KBM-7 (cell line): ENCODE data around the gene RBM12.
"Not testable (repeated sequence)": the region's sequence is repeated elsewhere in the genome, so short reads cannot be mapped to it uniquely, and the experiment has no call there.

Experiments used
- DNase-seq: peaks from one replicate; pipeline ENCODE4 v3.0.0-alpha.2; 2015
- in situ Hi-C: fragments of 300-500 bp; cut with MboI; formaldehyde crosslinking; loops from 2 replicates; pipeline ENCODE4 v1.14.3; 2020; ENCODE audit warnings: low sequenced_read_pairs, low pct_unique_long_range_greater_than_20kb, mixed read lengths

RBM12 gene

DNA sequence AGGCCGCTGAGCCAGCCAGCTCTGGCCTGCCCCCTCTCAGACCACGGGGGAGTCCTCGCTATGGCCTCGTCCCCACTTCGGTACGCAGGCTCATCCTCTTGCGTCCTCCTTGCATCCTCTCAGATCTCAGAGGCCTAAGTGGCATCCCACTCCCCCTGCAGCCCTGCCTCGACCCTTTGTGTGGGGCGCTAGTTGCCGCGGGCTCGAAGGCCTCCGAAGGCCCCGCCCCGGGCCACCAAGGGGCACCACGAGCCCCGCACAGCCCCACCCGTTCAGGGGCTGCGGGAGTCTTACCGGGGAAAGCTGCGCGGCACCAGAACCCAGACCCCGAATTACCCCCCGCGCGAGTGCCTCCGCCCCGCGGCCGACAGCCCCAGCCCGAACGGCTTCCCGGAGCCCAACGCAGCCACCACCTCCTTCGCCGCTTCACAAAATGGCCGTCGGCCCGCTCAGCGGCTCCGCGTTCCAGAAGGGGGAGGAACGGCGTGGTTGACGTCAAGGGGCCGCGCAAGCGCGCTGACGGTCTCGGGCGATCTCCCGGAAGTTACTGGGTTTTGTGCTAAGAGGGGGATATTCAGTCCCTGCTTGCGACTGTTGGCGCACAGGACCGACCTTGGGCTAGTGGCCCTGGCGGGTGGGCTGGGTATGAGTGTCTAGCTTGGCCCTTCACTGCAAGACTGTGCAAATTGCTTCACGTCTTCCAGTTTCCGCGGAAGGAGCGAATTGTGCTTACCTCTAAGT, at the start of gene RBM12, which contains the start of gene CPNE1:
TSS of gene RBM12 (minus strand) at position 435 of the 741 bp plus-strand sequence. CDS start 9,578 bp downstream, outside the sequence.
TSS of gene CPNE1 (minus strand) at position 435 of the 741 bp plus-strand sequence. CDS start 31,977 bp downstream, outside the sequence.
- DNase-seq, result peak; percentile 94
- in situ Hi-C loops, result no loop called here

DNA sequence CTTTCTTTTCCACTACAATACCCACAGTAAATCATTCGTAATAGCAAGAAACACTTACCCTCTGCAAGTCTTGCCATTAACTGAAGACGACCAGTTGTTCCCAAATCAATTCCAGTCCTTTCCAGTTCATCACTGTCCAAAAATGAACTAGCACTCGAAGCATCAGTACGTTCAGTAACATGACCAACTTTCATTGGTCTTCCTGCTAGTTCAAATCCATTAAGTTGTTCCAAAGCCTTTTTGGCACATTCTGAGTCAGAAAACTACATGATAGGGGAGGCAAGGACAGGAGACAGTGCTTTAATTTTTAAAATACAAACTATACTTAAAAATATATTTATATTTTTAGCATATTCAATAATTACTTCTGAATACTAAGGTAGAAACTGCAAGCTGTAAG, 49.4 kb upstream of the RBM12 start:
- in situ Hi-C loops, result no loop called here
- no peak for DNase-seq

- in situ Hi-C loops, DNase-seq: not testable (repeated sequence)
Measured at GRCh38 chr20:35713120-35713519, 48.4 kb upstream of the RBM12 start.

- DNase-seq, result no peak
- in situ Hi-C loops, result no loop called here
Measured at GRCh38 chr20:35711588-35712209, 47.0 kb upstream of the RBM12 start.

- in situ Hi-C loops, result no loop called here
- DNase-seq, result no peak
Measured at GRCh38 chr20:35710884-35711587, 46.3 kb upstream of the RBM12 start.

DNA sequence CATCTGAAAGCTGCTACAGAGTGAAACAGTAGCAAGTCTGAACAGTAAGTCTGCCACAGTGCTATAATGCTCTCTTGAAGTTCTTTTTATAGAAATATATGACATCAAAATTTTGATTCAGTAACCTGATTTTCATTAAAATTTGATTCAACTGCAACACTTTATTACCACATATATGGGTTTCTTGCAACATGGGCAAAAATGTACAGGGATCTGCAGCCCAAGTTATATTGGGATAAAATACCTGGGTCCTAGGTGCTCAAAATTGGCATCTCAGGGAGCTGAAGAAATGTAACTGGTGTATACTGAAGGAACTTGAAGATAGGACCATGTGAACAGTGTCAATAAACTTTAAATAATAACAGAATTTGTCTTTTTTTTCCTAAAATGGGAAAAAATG, 45.3 kb upstream of the RBM12 start:
- no peak for DNase-seq
- in situ Hi-C loops, result no loop called here

- in situ Hi-C loops, result no loop called here
- no peak for DNase-seq
Measured at GRCh38 chr20:35709259-35709658, 44.6 kb upstream of the RBM12 start.

DNA sequence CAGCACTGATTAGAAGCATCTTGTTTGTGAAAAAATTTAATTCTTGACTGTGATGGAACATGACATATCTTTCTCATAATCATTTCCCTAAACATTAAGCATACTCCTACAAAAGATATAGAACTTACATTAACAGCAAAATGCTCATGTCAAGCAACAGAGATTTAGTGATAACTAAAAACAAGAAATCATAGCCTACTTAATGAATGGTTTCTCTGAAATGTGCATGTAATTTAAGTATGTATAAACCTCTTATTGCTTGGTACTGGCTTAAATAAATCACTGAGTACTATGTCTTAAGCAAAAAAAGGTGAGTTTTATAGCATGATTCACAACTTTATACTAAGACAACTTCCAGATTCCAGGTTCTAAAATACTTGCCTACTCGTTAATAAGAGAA, 43.8 kb upstream of the RBM12 start:
- in situ Hi-C loops, result no loop called here
- no peak for DNase-seq

GRCh38 chr20:35706591-35707529, 42.2 kb upstream of the RBM12 start:
- in situ Hi-C loops, DNase-seq: not testable (repeated sequence)

DNA sequence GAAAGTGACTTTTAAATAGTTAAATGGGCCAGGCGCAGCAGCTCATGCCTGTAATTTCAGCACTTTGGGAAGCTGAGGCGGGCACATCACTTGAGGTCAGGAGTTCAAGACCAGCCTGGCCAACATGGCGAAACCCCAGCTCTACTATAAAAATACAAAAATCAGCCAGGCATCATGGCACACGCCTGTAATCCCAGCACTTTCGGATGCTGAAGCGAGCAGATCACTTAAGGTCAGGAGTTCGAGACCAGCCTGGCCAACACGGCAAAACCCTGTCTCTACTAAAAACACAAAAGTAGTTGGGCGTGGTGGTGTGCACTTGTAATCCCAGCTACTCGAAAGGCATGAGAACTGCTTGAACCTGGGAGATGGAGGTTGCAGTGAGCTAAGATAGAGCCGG, 41.2 kb upstream of the RBM12 start:
- in situ Hi-C loops, DNase-seq: not testable (repeated sequence)

GRCh38 chr20:35704514-35705261, 40.0 kb upstream of the RBM12 start:
- no peak for DNase-seq

DNA sequence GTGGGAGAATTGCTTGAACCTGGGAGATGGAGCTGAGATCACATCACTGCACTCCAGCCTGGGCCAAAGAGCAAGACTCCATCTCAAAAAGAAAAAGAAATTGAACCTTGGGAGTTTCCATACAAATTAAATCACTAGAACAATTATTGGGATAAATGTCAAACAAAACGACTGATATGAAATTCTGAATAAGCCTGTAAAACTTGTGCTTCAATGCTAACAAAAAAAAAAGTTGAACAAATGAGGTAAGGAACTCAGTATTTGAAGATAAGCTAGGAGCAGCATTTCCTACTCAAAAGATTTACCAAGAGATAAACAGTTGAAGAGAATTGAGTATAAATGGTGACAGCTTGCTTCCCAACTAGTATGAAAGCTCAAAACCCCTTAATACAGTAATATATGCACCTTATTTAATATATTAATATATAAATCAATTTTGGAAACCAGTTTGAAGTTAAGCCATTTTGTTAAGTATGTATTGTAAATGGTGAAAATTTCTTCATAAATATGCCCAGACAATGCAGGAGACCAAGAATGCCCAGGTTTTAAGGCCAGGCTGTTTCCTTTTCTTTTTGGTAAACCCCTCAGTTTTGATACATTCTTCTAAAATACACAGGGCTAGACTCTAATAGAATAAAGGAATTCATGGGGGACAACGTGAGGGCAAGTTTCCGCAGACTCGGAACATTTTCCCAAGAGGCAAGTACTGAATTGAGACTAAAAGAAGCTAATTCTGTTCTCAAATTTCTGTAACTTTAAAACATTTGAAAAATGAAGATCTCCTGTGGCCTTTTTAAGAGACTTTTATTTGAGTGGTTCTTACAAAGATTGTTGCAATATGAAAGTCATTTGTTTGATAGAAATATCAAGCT, 38.4 kb upstream of the RBM12 start:
- in situ Hi-C loops, result no loop called here
- no peak for DNase-seq

More at GRCh38 chr20:35704514-35705261, 40.0 kb upstream of the RBM12 start:
- in situ Hi-C loops, result no loop called here

DNA sequence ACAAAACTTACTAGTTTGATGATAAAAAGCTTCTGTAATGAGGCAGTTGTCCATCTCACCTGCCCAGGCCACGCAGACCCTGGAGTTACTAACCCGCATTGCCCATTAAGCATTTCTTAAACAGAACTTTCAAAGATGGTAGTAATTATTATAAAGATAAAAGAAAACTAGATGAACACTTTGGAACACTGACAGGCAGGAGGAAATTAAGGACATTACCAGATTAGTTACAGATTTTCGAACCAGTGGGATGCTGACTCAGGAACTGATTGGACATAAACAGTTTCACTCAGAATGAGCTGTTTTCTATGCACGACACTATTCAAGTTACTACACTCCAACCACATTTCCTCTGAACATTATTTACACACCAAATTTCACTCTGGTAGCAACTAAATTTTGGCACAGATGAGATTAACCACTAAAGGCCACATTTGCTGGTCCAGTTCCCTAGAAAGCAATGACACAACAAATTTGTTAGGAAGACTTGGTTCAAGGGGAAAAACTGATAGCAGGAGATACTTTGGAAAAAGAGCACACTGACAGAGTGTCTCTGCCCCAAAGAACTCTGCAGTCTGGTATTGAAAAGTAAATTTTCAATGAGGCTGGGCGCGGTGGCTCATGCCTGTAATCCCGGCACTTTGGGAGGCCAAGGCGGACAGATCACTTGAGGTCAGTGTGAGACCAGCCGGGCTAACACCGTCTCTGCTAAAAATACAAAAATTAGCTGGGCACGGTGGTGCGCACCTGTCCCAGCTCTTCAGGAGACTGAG, 37.5 kb upstream of the RBM12 start:
- DNase-seq, result no peak
- in situ Hi-C loops, result no loop called here

- in situ Hi-C loops, result no loop called here
- DNase-seq, result no peak
Measured at GRCh38 chr20:35700625-35701148, 36.0 kb upstream of the RBM12 start.

DNA sequence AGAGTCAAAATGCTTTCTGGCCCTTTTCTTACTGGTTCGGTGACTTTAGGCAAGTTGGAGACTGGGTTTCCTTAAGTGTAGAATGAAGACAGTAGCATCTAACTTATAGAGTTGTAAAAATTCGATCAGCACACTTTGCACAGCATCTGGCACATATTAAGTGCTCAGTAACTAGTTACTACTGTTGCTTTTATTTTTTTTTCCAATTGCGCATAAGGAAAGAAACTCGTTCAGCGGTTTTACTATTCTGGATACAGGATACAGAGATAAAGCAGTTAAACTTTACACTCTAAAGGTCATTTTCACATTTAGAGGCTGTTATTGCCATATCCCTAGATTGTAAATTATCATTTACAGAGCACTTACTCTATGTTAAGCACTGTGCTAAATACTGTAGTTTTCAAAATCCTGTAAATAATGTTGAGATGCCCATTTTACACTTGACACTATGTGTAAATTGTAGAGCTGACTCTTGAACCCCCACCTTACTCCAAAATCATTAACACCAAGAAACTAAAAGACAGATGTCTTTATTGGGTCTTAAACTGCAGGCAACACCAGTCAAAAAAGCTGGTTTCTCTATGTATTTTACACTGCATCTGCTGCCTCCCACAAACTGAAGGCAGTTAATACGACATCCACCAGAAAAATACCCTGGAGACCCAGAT, 35.4 kb upstream of the RBM12 start:
- no peak for DNase-seq
- in situ Hi-C loops, result no loop called here
